HFFc6 (cell line): ENCODE measurements around the gene CREBRF. TPM values are rescaled to one million over a fixed set of nuclear protein-coding genes. Genes with fewer than 3 reads are reported as not detected.

ENCODE experiments used
- DNase-seq: peaks from one replicate; pipeline ENCODE4 v3.0.0-alpha.2; 2018
- H3K27ac Mint-ChIP-seq: 2 replicates; pipeline ENCODE4 v1.8.0; 2020; ENCODE audit warnings: mild to moderate bottlenecking, mixed read lengths
- H3K27me3 Mint-ChIP-seq: 2 replicates; pipeline ENCODE4 v1.8.0; 2021; ENCODE audit warnings: mild to moderate bottlenecking, moderate library complexity, mixed read lengths; ENCODE audit not compliant: insufficient read depth
- H3K36me3 Mint-ChIP-seq: 2 replicates; pipeline ENCODE4 v1.8.0; 2021; ENCODE audit warnings: low read depth, mixed read lengths
- H3K4me1 Mint-ChIP-seq: 2 replicates; pipeline ENCODE4 v1.8.0; 2020; ENCODE audit warnings: low read depth, mixed read lengths
- H3K4me3 Mint-ChIP-seq: 2 replicates; pipeline ENCODE4 v1.8.0; 2020; ENCODE audit warnings: mild to moderate bottlenecking, moderate library complexity, mixed read lengths
- H3K9me3 Mint-ChIP-seq: 2 replicates; pipeline ENCODE4 v1.8.0; 2020; ENCODE audit warnings: mild to moderate bottlenecking, mixed read lengths
- CTCF ChIP-seq: fragments of 200-600 bp; sonication (generic); IDR thresholded peaks from 2 replicates; pipeline ENCODE4 v1.5.0; 2021; ENCODE audit warnings: antibody characterized with exemption, mild to moderate bottlenecking
- total RNA-seq, 6 experiments: library from RNA; stranded (reverse); fragmentation: NEBNext Ultra II Directional; extraction: Animal tissue kit (Norgen Biotek cat#: 25700); gene quantifications; 2 replicates in 1 of 6; 3 replicates in 5 of 6; pipeline ENCODE4 v1.2.3, GENCODE V29; 2021

The CREBRF gene
- total RNA-seq, 6 experiments from 2014 or later: 8.7 to 15.3 (median 10.7) TPM

GRCh38 chr5:173018358-173018757 lies 37.8 kb upstream of the CREBRF start:
- no peak overlapping the region for H3K27ac Mint-ChIP-seq
- TF ChIP-seq CTCF: no peak
- no peaks in the 10 kb centered on the region; the same call in 1 of the 2 replicates for H3K27me3 Mint-ChIP-seq
- no peak overlapping the region for H3K4me3 Mint-ChIP-seq
- DNase-seq: no peak
- H3K4me1 Mint-ChIP-seq: peaks cover 37% of the 10 kb centered on the region
- no peaks in the 10 kb centered on the region for H3K9me3 Mint-ChIP-seq
- peaks cover 25% of the 10 kb centered on the region for H3K36me3 Mint-ChIP-seq

GRCh38 chr5:173020154-173020581 lies 36.0 kb upstream of the CREBRF start:
- peaks cover 2% of the 10 kb centered on the region; the same call in 1 of the 2 replicates for H3K27me3 Mint-ChIP-seq
- H3K36me3 Mint-ChIP-seq: peaks cover 30% of the 10 kb centered on the region
- H3K4me1 Mint-ChIP-seq: peaks cover 37% of the 10 kb centered on the region
- no peak overlapping the region for H3K4me3 Mint-ChIP-seq
- H3K27ac Mint-ChIP-seq: peak overlapping the region; percentile 11; the same call in 1 of the 2 replicates
- DNase-seq: no peak
- TF ChIP-seq CTCF: no peak
- no peaks in the 10 kb centered on the region for H3K9me3 Mint-ChIP-seq

- DNase-seq: no peak
- no peak for TF ChIP-seq CTCF
- Mint-ChIP-seq H3K4me1 (peaks cover 37% of the 10 kb centered on the region), H3K9me3 (no peaks in the 10 kb centered on the region), H3K27ac (no peak overlapping the region), H3K27me3 (peaks cover 2% of the 10 kb centered on the region; the same call in 1 of the 2 replicates), H3K4me3 (no peak overlapping the region), H3K36me3 (peaks cover 30% of the 10 kb centered on the region)
Observed at GRCh38 chr5:173020643-173021042, 35.5 kb upstream of the CREBRF start.

- no peak overlapping the region for H3K27ac Mint-ChIP-seq
- TF ChIP-seq CTCF: no peak
- peaks cover 23% of the 10 kb centered on the region for H3K36me3 Mint-ChIP-seq
- no peaks in the 10 kb centered on the region for H3K9me3 Mint-ChIP-seq
- DNase-seq: no peak
- H3K27me3 Mint-ChIP-seq: peaks cover 2% of the 10 kb centered on the region; the same call in 1 of the 2 replicates
- H3K4me1 Mint-ChIP-seq: 0 out of 2 replicates have a peak, but pooled peaks cover 6% of the 10 kb centered on the region
- no peak overlapping the region for H3K4me3 Mint-ChIP-seq
Observed at GRCh38 chr5:173025651-173026050, 30.5 kb upstream of the CREBRF start.

GRCh38 chr5:173027905-173028304 lies 28.2 kb upstream of the CREBRF start:
- DNase-seq: no peak
- Mint-ChIP-seq H3K27me3 (peaks cover 2% of the 10 kb centered on the region; the same call in 1 of the 2 replicates), H3K36me3 (peaks cover 4% of the 10 kb centered on the region; the same call in 1 of the 2 replicates), H3K27ac (0 out of 2 replicates have a peak overlapping the region, but pooled peaks have one; percentile 27), H3K4me3 (no peak overlapping the region), H3K4me1 (no peaks in the 10 kb centered on the region), H3K9me3 (no peaks in the 10 kb centered on the region)
- TF ChIP-seq CTCF: no peak
